SK-N-DZ (cell line): Measurements from ENCODE around the gene HLA-DQA2.
A peak's percentile ranks its signal among the peaks of the same experiment; 100 is the strongest.
"Not testable (repeated sequence)": the region's sequence is repeated elsewhere in the genome, so short reads cannot be mapped to it uniquely, and the experiment has no call there.

Source experiments
- DNase-seq: peaks from one replicate; pipeline ENCODE4 v3.0.0-alpha.2; 2015; ENCODE audit warnings: low spot score
- small RNA-seq, 2 experiments: library from RNA; depleted of rRNA; stranded (forward); fragments of <200 nt; gene quantifications; one replicate each; pipeline ENCODE3, GENCODE V24; 2014

Gene HLA-DQA2

GRCh38 chr6:32775071-32775470 is 33.9 kb downstream of the HLA-DQA2 start:
- no peak for DNase-seq

- DNase-seq: no peak
These were observed 37.8 kb downstream of the HLA-DQA2 start for GRCh38 chr6:32779036-32779435.

GRCh38 chr6:32782923-32783322 is 41.7 kb downstream of the HLA-DQA2 start:
- not testable (repeated sequence) for DNase-seq

GRCh38 chr6:32785781-32786533 is 44.8 kb downstream of the HLA-DQA2 start:
- DNase-seq: peak; percentile 43

- no peak for DNase-seq
These were observed 49.1 kb downstream of the HLA-DQA2 start for GRCh38 chr6:32790306-32790705.

- no peak for DNase-seq
These were observed 51.8 kb downstream of the HLA-DQA2 start for GRCh38 chr6:32792901-32793435.

GRCh38 chr6:32794510-32794909 is 53.3 kb downstream of the HLA-DQA2 start:
- DNase-seq: no peak

Small RNA genes lying within 50 kb of the gene (small RNA-seq; reads per million reads assigned to genes)
- gene MIR3135B: 0 to 0.67 reads per million in 2 experiments
